ENCODE measurements around the gene ST3GAL3.

- TF ChIP-seq CTCF (IDR thresholded peaks at IDR 0.05) (no peak), POLR2A (IDR thresholded peaks at IDR 0.05) (no peak)
These were observed 167.4 kb downstream of the ST3GAL3 start for GRCh38 chr1:43874716-43875115.

Measured in testis (tissue), 2 donors.